IPS-20b (cell line): ENCODE results near the gene CFAP141.
A peak's percentile ranks its signal among the peaks of the same experiment; 100 is the strongest.

Experiments
- H3K27ac ChIP-seq: one replicate; pipeline ENCODE4 v1.5.1; 2013; ENCODE audit warnings: low read length
- H3K27me3 ChIP-seq: 2 replicates; pipeline ENCODE4 v1.6.1; 2013; ENCODE audit warnings: mild to moderate bottlenecking, low read length, inconsistent platforms; ENCODE audit not compliant: insufficient read depth
- H3K36me3 ChIP-seq: 2 replicates; pipeline ENCODE4 v1.6.1; 2013; ENCODE audit warnings: low read depth, mild to moderate bottlenecking, inconsistent platforms, low read length, moderate library complexity; ENCODE audit not compliant: insufficient read depth
- H3K4me1 ChIP-seq: 2 replicates; pipeline ENCODE4 v1.6.1; 2013; ENCODE audit warnings: mild to moderate bottlenecking, control low read depth, inconsistent platforms, low read length, moderate library complexity; ENCODE audit not compliant: insufficient read depth
- H3K4me3 ChIP-seq: 2 replicates; pipeline ENCODE4 v1.5.1; 2013; ENCODE audit warnings: mild to moderate bottlenecking, low read length, inconsistent platforms
- H3K9ac ChIP-seq: 2 replicates; pipeline ENCODE4 v1.6.1; 2013; ENCODE audit warnings: low read depth, mild to moderate bottlenecking, inconsistent platforms, low read length, moderate library complexity
- H3K9me3 ChIP-seq: 2 replicates; pipeline ENCODE4 v1.6.1; 2013; ENCODE audit warnings: mild to moderate bottlenecking, low read depth, low read length, inconsistent platforms; ENCODE audit not compliant: insufficient read depth

The CFAP141 gene

GRCh38 chr1:154222918-154223317 is 16.8 kb upstream of the CFAP141 start:
- no peaks in the 10 kb centered on the region for H3K27me3 ChIP-seq
- H3K27ac ChIP-seq: no peak overlapping the region
- H3K36me3 ChIP-seq: peaks cover 59% of the 10 kb centered on the region
- peaks cover 21% of the 10 kb centered on the region for H3K4me1 ChIP-seq
- H3K9ac ChIP-seq: peak overlapping the region; percentile 94; the same call in 1 of the 2 replicates
- H3K9me3 ChIP-seq: no peaks in the 10 kb centered on the region
- peak overlapping the region; percentile 89 for H3K4me3 ChIP-seq

- peak overlapping the region; percentile 89 for H3K4me3 ChIP-seq
- peaks cover 59% of the 10 kb centered on the region for H3K36me3 ChIP-seq
- no peaks in the 10 kb centered on the region for H3K9me3 ChIP-seq
- H3K4me1 ChIP-seq: peaks cover 21% of the 10 kb centered on the region
- no peak overlapping the region for H3K27ac ChIP-seq
- no peaks in the 10 kb centered on the region for H3K27me3 ChIP-seq
- H3K9ac ChIP-seq: peak overlapping the region; percentile 94; the same call in 1 of the 2 replicates
Observed at GRCh38 chr1:154222518-154222917, 16.4 kb upstream of the CFAP141 start.

GRCh38 chr1:154221278-154222001 is 15.3 kb upstream of the CFAP141 start:
- Histone ChIP-seq H3K9me3 (no peaks in the 10 kb centered on the region), H3K27ac (peak overlapping the region; percentile 91), H3K4me3 (peak overlapping the region; percentile 89), H3K27me3 (no peaks in the 10 kb centered on the region), H3K9ac (peak overlapping the region; percentile 94), H3K36me3 (peaks cover 54% of the 10 kb centered on the region), H3K4me1 (peaks cover 21% of the 10 kb centered on the region)

GRCh38 chr1:154220970-154221277 is 14.8 kb upstream of the CFAP141 start:
- Histone ChIP-seq H3K4me1 (peaks cover 21% of the 10 kb centered on the region), H3K9me3 (no peaks in the 10 kb centered on the region), H3K27ac (peak overlapping the region; percentile 91), H3K4me3 (peak overlapping the region; percentile 89; the same call in 1 of the 2 replicates), H3K36me3 (peaks cover 49% of the 10 kb centered on the region), H3K27me3 (no peaks in the 10 kb centered on the region), H3K9ac (peak overlapping the region; percentile 94; the same call in 1 of the 2 replicates)

- H3K4me1 ChIP-seq: peaks cover 21% of the 10 kb centered on the region
Observed at GRCh38 chr1:154220071-154220969, 14.2 kb upstream of the CFAP141 start, which contains the start of gene UBAP2L. Gene UBAP2L (plus strand): TSS chr1:154220955. CDS start chr1:154225124, 4,169 bp downstream.

GRCh38 chr1:154219541-154219940 is 13.4 kb upstream of the CFAP141 start:
- Histone ChIP-seq H3K36me3 (peaks cover 37% of the 10 kb centered on the region), H3K27ac (peak overlapping the region; percentile 91), H3K4me1 (peaks cover 21% of the 10 kb centered on the region), H3K9me3 (no peaks in the 10 kb centered on the region), H3K9ac (peak overlapping the region; percentile 98), H3K4me3 (peak overlapping the region; percentile 97), H3K27me3 (no peaks in the 10 kb centered on the region)

More at GRCh38 chr1:154220071-154220969, 14.2 kb upstream of the CFAP141 start, which contains the start of gene UBAP2L:
- no peaks in the 10 kb centered on the region for H3K27me3 ChIP-seq
- H3K9me3 ChIP-seq: no peaks in the 10 kb centered on the region
- peak within 1 kb of the TSS; percentile 97 for H3K4me3 ChIP-seq
- H3K36me3 ChIP-seq: peaks cover 43% of the 10 kb centered on the region
- peak within 1 kb of the TSS; percentile 98 for H3K9ac ChIP-seq
- H3K27ac ChIP-seq: peak within 1 kb of the TSS; percentile 91

- Histone ChIP-seq H3K9me3 (no peaks in the 10 kb centered on the region), H3K27me3 (no peaks in the 10 kb centered on the region), H3K9ac (peak overlapping the region; percentile 98; the same call in 1 of the 2 replicates), H3K4me1 (peaks cover 15% of the 10 kb centered on the region), H3K27ac (no peak overlapping the region), H3K36me3 (peaks cover 40% of the 10 kb centered on the region), H3K4me3 (peak overlapping the region; percentile 97)
Observed at GRCh38 chr1:154218545-154218944, 12.4 kb upstream of the CFAP141 start.

GRCh38 chr1:154213274-154213673 is 7.1 kb upstream of the CFAP141 start:
- Histone ChIP-seq H3K27ac (no peak overlapping the region), H3K36me3 (peaks cover 75% of the 10 kb centered on the region), H3K9ac (no peak overlapping the region), H3K4me1 (no peaks in the 10 kb centered on the region), H3K9me3 (no peaks in the 10 kb centered on the region), H3K4me3 (no peak overlapping the region), H3K27me3 (no peaks in the 10 kb centered on the region)

GRCh38 chr1:154212083-154212482 is 6.0 kb upstream of the CFAP141 start:
- Histone ChIP-seq H3K27ac (no peak overlapping the region), H3K27me3 (no peaks in the 10 kb centered on the region), H3K9ac (no peak overlapping the region), H3K4me1 (no peaks in the 10 kb centered on the region), H3K36me3 (peaks cover 74% of the 10 kb centered on the region), H3K4me3 (no peak overlapping the region), H3K9me3 (no peaks in the 10 kb centered on the region)

GRCh38 chr1:154208677-154209388 is 2.7 kb upstream of the CFAP141 start:
- H3K36me3 ChIP-seq: peaks cover 76% of the 10 kb centered on the region
- H3K27me3 ChIP-seq: no peaks in the 10 kb centered on the region
- H3K4me3 ChIP-seq: no peak overlapping the region
- no peak overlapping the region for H3K27ac ChIP-seq
- H3K9ac ChIP-seq: no peak overlapping the region
- no peaks in the 10 kb centered on the region for H3K4me1 ChIP-seq
- no peaks in the 10 kb centered on the region for H3K9me3 ChIP-seq

- no peaks in the 10 kb centered on the region for H3K4me1 ChIP-seq
- no peaks in the 10 kb centered on the region for H3K27me3 ChIP-seq
- no peak overlapping the region for H3K27ac ChIP-seq
- H3K36me3 ChIP-seq: peaks cover 60% of the 10 kb centered on the region
- no peaks in the 10 kb centered on the region for H3K9me3 ChIP-seq
- no peak overlapping the region for H3K9ac ChIP-seq
- H3K4me3 ChIP-seq: no peak overlapping the region
Observed at GRCh38 chr1:154207262-154207661, 1.1 kb upstream of the CFAP141 start.
